Vagina (tissue), 2 donors: ENCODE data around the gene S1PR2.

Experiments used
- CTCF ChIP-seq, 3 experiments: fragments of 450-650 bp in 2 of 3; fragments of 200-600 bp in 1 of 3; sonication (generic) in 1 of 3; IDR thresholded peaks; one replicate each; pipeline ENCODE4 v1.5.1; 2017 to 2019; ENCODE audit warnings: antibody characterized with exemption in 3 of 3, mild to moderate bottlenecking in 2 of 3, moderate library complexity in 2 of 3
- POLR2A ChIP-seq, 2 donors: fragments of 450-650 bp; IDR thresholded peaks; one replicate each; pipeline ENCODE4 v1.6.1; 2017; ENCODE audit warnings: antibody characterized with exemption in 2 of 2, mild to moderate bottlenecking in 2 of 2, moderate library complexity in 2 of 2

- TF ChIP-seq POLR2A (IDR thresholded peaks at IDR 0.05) (no peak), CTCF (IDR thresholded peaks at IDR 0.05) (no peak)
Observed at GRCh38 chr19:10211061-10211460, 20.1 kb downstream of the S1PR2 start.
